IMR-90 (cell line): ENCODE results near the gene RASGRF2. TPM values are rescaled to one million over a fixed set of nuclear protein-coding genes. Genes with fewer than 3 reads are reported as not detected.

Experiments
- ATAC-seq: fragments of 200-7000 bp; cut with Tn5 transposase; 2 replicates; pipeline ENCODE4 v1.9.1; 2020; ENCODE audit warnings: low read depth, mild to moderate bottlenecking, moderate library complexity
- BruUV-seq: library from RNA; stranded (reverse); fragments of 400-500 nt; replicated peaks from 2 replicates; lab custom pipeline; 2021; lab: Mats Ljungman, UMichigan
- CTCF ChIA-PET: fragments of 300-600 bp; formaldehyde crosslinking; extraction: SDS; loops from one replicate; lab custom pipeline; 2021; ENCODE audit warnings: antibody characterized with exemption; lab: Yijun Ruan, JAX
- POLR2A ChIA-PET: fragments of 300-600 bp; sonication (Branson Sonifier 250); formaldehyde crosslinking; loops from one replicate; lab custom pipeline; 2022; ENCODE audit warnings: antibody characterized with exemption; ENCODE audit not compliant: unreplicated experiment; lab: Charles Lee
- DNase-seq: peaks from one replicate; pipeline ENCODE4 v3.0.0; 2013
- H2AFZ ChIP-seq: replicated peaks from 2 replicates; pipeline ENCODE3; 2013; ENCODE audit warnings: low read length, mild to moderate bottlenecking; ENCODE audit not compliant: poor library complexity
- H2AK5ac ChIP-seq: 2 replicates; pipeline ENCODE4 v1.6.1; 2013; ENCODE audit warnings: low read depth, low read length, inconsistent platforms
- H2AK9ac ChIP-seq: replicated peaks from 2 replicates; pipeline ENCODE3; 2013; ENCODE audit warnings: mild to moderate bottlenecking, low read depth, low read length, moderate library complexity; ENCODE audit not compliant: poor library complexity
- H2BK120ac ChIP-seq: 2 replicates; pipeline ENCODE4 v1.6.1; 2013; ENCODE audit warnings: low read depth, low read length, inconsistent platforms
- H2BK15ac ChIP-seq: 3 replicates; pipeline ENCODE4 v1.6.1; 2013; ENCODE audit warnings: low read depth, low read length, inconsistent platforms
- H2BK20ac ChIP-seq: 2 replicates; pipeline ENCODE4 v1.6.1; 2013; ENCODE audit warnings: low read depth, mild to moderate bottlenecking, inconsistent platforms, low read length, moderate library complexity
- H2BK5ac ChIP-seq: 2 replicates; pipeline ENCODE4 v1.6.1; 2013; ENCODE audit warnings: mild to moderate bottlenecking, low read depth, low read length, inconsistent platforms; ENCODE audit not compliant: poor library complexity, severe bottlenecking
- H3K14ac ChIP-seq: replicated peaks from 2 replicates; pipeline ENCODE4 v1.6.1; 2013; ENCODE audit warnings: low read depth, low read length, inconsistent platforms
- H3K18ac ChIP-seq: 2 replicates; pipeline ENCODE4 v1.6.1; 2013; ENCODE audit warnings: low read depth, low read length, control low read depth
- H3K23ac ChIP-seq: 2 replicates; pipeline ENCODE4 v1.6.1; 2013; ENCODE audit warnings: low read depth, low read length, inconsistent platforms
- H3K27ac ChIP-seq: 2 replicates; pipeline ENCODE4 v1.5.1; 2013; ENCODE audit warnings: mild to moderate bottlenecking, control low read depth, low read length; ENCODE audit not compliant: insufficient read depth
- H3K27me3 ChIP-seq: 2 replicates; pipeline ENCODE4 v1.6.1; 2013; ENCODE audit warnings: low read length; ENCODE audit not compliant: control insufficient read depth, insufficient read depth
- H3K36me3 ChIP-seq: 2 replicates; pipeline ENCODE4 v1.6.1; 2013; ENCODE audit warnings: low read length, mixed read lengths; ENCODE audit not compliant: control insufficient read depth, insufficient read depth
- H3K4ac ChIP-seq: 2 replicates; pipeline ENCODE4 v1.6.1; 2013; ENCODE audit warnings: low read depth, low read length, inconsistent platforms
- H3K4me1 ChIP-seq: 2 replicates; pipeline ENCODE4 v1.6.1; 2013; ENCODE audit warnings: low read length, mixed read lengths; ENCODE audit not compliant: control insufficient read depth, insufficient read depth
- H3K4me2 ChIP-seq: 2 replicates; pipeline ENCODE4 v1.6.1; 2013; ENCODE audit warnings: low read depth, mild to moderate bottlenecking, control low read depth, low read length, moderate library complexity
- H3K4me3 ChIP-seq: 2 replicates; pipeline ENCODE4 v1.5.1; 2013; ENCODE audit warnings: low read depth, mild to moderate bottlenecking, control low read depth, low read length, moderate library complexity; ENCODE audit not compliant: insufficient read depth
- H3K56ac ChIP-seq: 2 replicates; pipeline ENCODE4 v1.6.1; 2013; ENCODE audit warnings: low read length, inconsistent platforms; ENCODE audit not compliant: insufficient read depth; ENCODE audit errors: extremely low read depth
- H3K79me1 ChIP-seq, 2 experiments: 2 replicates each; pipeline ENCODE4 v1.6.1; 2013; ENCODE audit warnings: low read length in 2 of 2, inconsistent platforms in 1 of 2, low read depth in 1 of 2
- H3K9ac ChIP-seq: 2 replicates; pipeline ENCODE4 v1.6.1; 2013; ENCODE audit warnings: low read depth, low read length, control low read depth
- H3K9me1 ChIP-seq: 2 replicates; pipeline ENCODE4 v1.6.1; 2013; ENCODE audit warnings: low read length, inconsistent platforms; ENCODE audit not compliant: insufficient read depth
- H3K9me3 ChIP-seq: 2 replicates; pipeline ENCODE4 v1.6.1; 2013; ENCODE audit warnings: low read length; ENCODE audit not compliant: control insufficient read depth, insufficient read depth
- H4K20me1 ChIP-seq: 2 replicates; pipeline ENCODE4 v1.6.1; 2013; ENCODE audit warnings: low read length, inconsistent platforms; ENCODE audit not compliant: insufficient read depth
- H4K5ac ChIP-seq: 2 replicates; pipeline ENCODE4 v1.6.1; 2013; ENCODE audit warnings: mild to moderate bottlenecking, low read depth, low read length, control low read depth
- H4K8ac ChIP-seq, 2 experiments: 2 replicates each; pipeline ENCODE4 v1.6.1; 2013; ENCODE audit warnings: low read depth in 2 of 2, low read length in 2 of 2, control low read depth in 1 of 2, inconsistent platforms in 1 of 2
- H4K91ac ChIP-seq: 2 replicates; pipeline ENCODE4 v1.6.1; 2013; ENCODE audit warnings: low read depth, low read length, inconsistent platforms; ENCODE audit not compliant: insufficient read depth
- BHLHE40 ChIP-seq: fragments of 150-350 bp; IDR thresholded peaks from 2 replicates; pipeline ENCODE4 v1.6.1; 2016; ENCODE audit warnings: mild to moderate bottlenecking, low read depth, low read length
- CEBPB ChIP-seq: IDR thresholded peaks from 2 replicates; pipeline ENCODE4 v1.6.1; 2012; ENCODE audit warnings: low read depth, low read length, improper control_type of control experiment
- CHD1 ChIP-seq: IDR thresholded peaks from 2 replicates; pipeline ENCODE4 v1.6.1; 2012; ENCODE audit warnings: low read depth, low read length, improper control_type of control experiment
- ELK1 ChIP-seq: fragments of 150-350 bp; IDR thresholded peaks from 2 replicates; pipeline ENCODE4 v1.6.1; 2016; ENCODE audit warnings: low read depth, mild to moderate bottlenecking, low read length, moderate library complexity, borderline replicate concordance
- FOS ChIP-seq: fragments of 150-350 bp; IDR thresholded peaks from 2 replicates; pipeline ENCODE4 v1.6.1; 2016; ENCODE audit warnings: low read depth, low read length
- MAFK ChIP-seq: IDR thresholded peaks from 2 replicates; pipeline ENCODE4 v1.6.1; 2012; ENCODE audit warnings: low read depth, low read length, improper control_type of control experiment
- MAZ ChIP-seq: IDR thresholded peaks from 2 replicates; pipeline ENCODE4 v1.6.1; 2012; ENCODE audit warnings: low read depth, mild to moderate bottlenecking, low read length, improper control_type of control experiment, moderate library complexity, borderline replicate concordance
- MXI1 ChIP-seq: IDR thresholded peaks from 2 replicates; pipeline ENCODE4 v1.6.1; 2012; ENCODE audit warnings: low read depth, mild to moderate bottlenecking, low read length, moderate library complexity, borderline replicate concordance
- POLR2A ChIP-seq: IDR thresholded peaks from 2 replicates; pipeline ENCODE4 v1.6.1; 2012; ENCODE audit warnings: mild to moderate bottlenecking, low read depth, low read length
- RCOR1 ChIP-seq: IDR thresholded peaks from 2 replicates; pipeline ENCODE4 v1.6.1; 2012; ENCODE audit warnings: mild to moderate bottlenecking, low read length, improper control_type of control experiment; ENCODE audit not compliant: insufficient replicate concordance
- RFX5 ChIP-seq: IDR thresholded peaks from 2 replicates; pipeline ENCODE4 v1.8.0; 2012; ENCODE audit warnings: low read depth, mild to moderate bottlenecking, low read length, moderate library complexity
- SMC3 ChIP-seq: fragments of 150-350 bp; IDR thresholded peaks from 2 replicates; pipeline ENCODE4 v1.6.1; 2016; ENCODE audit warnings: low read depth, mild to moderate bottlenecking, antibody characterized with exemption, low read length, moderate library complexity
- WGBS, 2 experiments: methylation state at CpG; one replicate each; pipeline versions ENCODE4 v1.1.5 to v1.1.7; 2013; ENCODE audit warnings: missing lambda C conversion rate in 2 of 2; ENCODE audit not compliant: insufficient read length in 1 of 2; ENCODE audit errors: extremely low coverage in 2 of 2; 5-methylcytosine and 5-hydroxymethylcytosine counted together
- dilution Hi-C: fragments of 300-500 bp; cut with HindIII; formaldehyde crosslinking; loops from one replicate; pipeline ENCODE4 v1.14.3; 2018; ENCODE audit warnings: low sequenced_read_pairs; ENCODE audit not compliant: unreplicated experiment
- in situ Hi-C: fragments of 300-500 bp; cut with MboI; formaldehyde crosslinking; loops from 3 replicates; pipeline ENCODE4 v1.14.3; 2019; ENCODE audit warnings: low sequenced_read_pairs, inconsistent platforms, mixed read lengths
- intact Hi-C: fragments of 100-400 bp; cut with micrococcal nuclease; formaldehyde crosslinking; loops from 2 replicates; pipeline ENCODE4 v1.10.0; 2022
- polyA plus RNA-seq, 3 experiments: library from polyadenylated mRNA; depleted of rRNA; stranded (reverse); fragments of >200 nt; gene quantifications; 2 replicates each; pipeline ENCODE4 v1.2.3, GENCODE V29; 2012; ENCODE audit warnings: low replicate concordance in 1 of 3
- total RNA-seq: library from RNA; depleted of rRNA; stranded (reverse); fragments of >200 nt; gene quantifications from 2 replicates; pipeline ENCODE4 v1.2.3, GENCODE V29; 2012
- TF ChIP-seq, protein P1 (sequence below): conservative IDR thresholded peaks from 2 replicates; pipeline ENCODE4 v1.5.1; 2012; ENCODE audit warnings: mild to moderate bottlenecking, low read depth, low read length, improper control_type of control experiment
- TF ChIP-seq, protein P2 (sequence below): fragments of 150-350 bp; IDR thresholded peaks from 2 replicates; pipeline ENCODE4 v1.6.1; 2017; ENCODE audit warnings: mild to moderate bottlenecking, antibody characterized with exemption, low read length, low read depth

RASGRF2 gene
- total and polyA plus RNA-seq, 2 of the 4 experiments (the other 2 are of a cell fraction), result 2.9 to 5.0 TPM

DNA sequence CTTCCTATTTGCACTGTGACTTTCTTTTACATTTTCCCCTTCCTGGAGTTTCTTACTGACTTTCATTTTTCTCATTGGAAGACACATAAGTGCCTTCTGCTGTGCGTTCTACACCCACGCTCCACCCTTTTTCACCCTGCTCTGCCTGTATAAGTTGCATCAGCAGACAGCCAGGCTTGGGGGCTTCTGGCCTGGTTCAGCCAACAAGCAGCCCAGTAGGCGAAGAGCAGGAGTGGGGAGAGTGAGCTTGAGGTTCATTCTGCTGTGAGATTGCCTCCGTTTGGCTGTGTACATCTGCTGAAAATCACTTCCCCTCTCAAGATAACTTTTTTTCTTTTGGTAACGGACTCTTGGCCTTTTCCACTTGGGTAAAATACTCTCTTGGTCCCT is 38.4 kb downstream of the RASGRF2 start:
- H2AK9ac ChIP-seq, result no peak overlapping the region
- peaks cover 4% of the 10 kb centered on the region for H4K20me1 ChIP-seq
- BruUV-seq, result no TSS peak
- H2BK5ac ChIP-seq, result no peak overlapping the region
- ChIA-PET CTCF (no interaction called here), POLR2A (no interaction called here)
- H3K56ac ChIP-seq, result no peak overlapping the region
- intact Hi-C loops (no loop called here), dilution Hi-C loops (no loop called here), in situ Hi-C loops (no loop called here)
- H2AFZ ChIP-seq, result no peak overlapping the region
- peak overlapping the region in 1 of 2 experiments; percentile 43; a peak in 2 of 4 replicates for H4K8ac ChIP-seq
- H4K5ac ChIP-seq, result no peak overlapping the region
- H3K36me3 ChIP-seq, result no peaks in the 10 kb centered on the region
- DNase-seq (no peak), ATAC-seq (no peak)
- peaks cover 13 to 58% of the 10 kb centered on the region in 2 experiments; a peak in 3 of 4 replicates for H3K79me1 ChIP-seq
- no peak overlapping the region for H2BK15ac ChIP-seq
- H2BK120ac ChIP-seq, result no peak overlapping the region
- H3K27me3 ChIP-seq, result no peaks in the 10 kb centered on the region
- H3K9me3 ChIP-seq, result no peaks in the 10 kb centered on the region
- H3K4ac ChIP-seq, result peak overlapping the region; percentile 62
- no peak overlapping the region for H3K27ac ChIP-seq
- H3K4me3 ChIP-seq, result no peak overlapping the region
- 0 out of 2 replicates have a peak overlapping the region, but pooled peaks have one; percentile 8 for H3K23ac ChIP-seq
- WGBS, 2 experiments, result 60% methylated on average over 1 of the region's 5 CpGs; no CpG with 5 or more reads in 1 of the 2 experiments
- H4K91ac ChIP-seq, result no peak overlapping the region
- peaks cover 9% of the 10 kb centered on the region for H3K9me1 ChIP-seq
- no peaks in the 10 kb centered on the region for H3K4me1 ChIP-seq
- H3K9ac ChIP-seq, result no peak overlapping the region
- no peak overlapping the region for H3K4me2 ChIP-seq
- H3K18ac ChIP-seq, result no peak overlapping the region
- TF ChIP-seq MAFK (no peak), CEBPB (no peak), CHD1 (no peak), FOS (no peak), MAZ (no peak), SMC3 (no peak), BHLHE40 (no peak), RFX5 (no peak), MXI1 (no peak), POLR2A (no peak), RCOR1 (no peak), ELK1 (no peak)
- TF ChIP-seq, protein P1, sequence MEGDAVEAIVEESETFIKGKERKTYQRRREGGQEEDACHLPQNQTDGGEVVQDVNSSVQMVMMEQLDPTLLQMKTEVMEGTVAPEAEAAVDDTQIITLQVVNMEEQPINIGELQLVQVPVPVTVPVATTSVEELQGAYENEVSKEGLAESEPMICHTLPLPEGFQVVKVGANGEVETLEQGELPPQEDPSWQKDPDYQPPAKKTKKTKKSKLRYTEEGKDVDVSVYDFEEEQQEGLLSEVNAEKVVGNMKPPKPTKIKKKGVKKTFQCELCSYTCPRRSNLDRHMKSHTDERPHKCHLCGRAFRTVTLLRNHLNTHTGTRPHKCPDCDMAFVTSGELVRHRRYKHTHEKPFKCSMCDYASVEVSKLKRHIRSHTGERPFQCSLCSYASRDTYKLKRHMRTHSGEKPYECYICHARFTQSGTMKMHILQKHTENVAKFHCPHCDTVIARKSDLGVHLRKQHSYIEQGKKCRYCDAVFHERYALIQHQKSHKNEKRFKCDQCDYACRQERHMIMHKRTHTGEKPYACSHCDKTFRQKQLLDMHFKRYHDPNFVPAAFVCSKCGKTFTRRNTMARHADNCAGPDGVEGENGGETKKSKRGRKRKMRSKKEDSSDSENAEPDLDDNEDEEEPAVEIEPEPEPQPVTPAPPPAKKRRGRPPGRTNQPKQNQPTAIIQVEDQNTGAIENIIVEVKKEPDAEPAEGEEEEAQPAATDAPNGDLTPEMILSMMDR, result no peak
- TF ChIP-seq, protein P2, sequence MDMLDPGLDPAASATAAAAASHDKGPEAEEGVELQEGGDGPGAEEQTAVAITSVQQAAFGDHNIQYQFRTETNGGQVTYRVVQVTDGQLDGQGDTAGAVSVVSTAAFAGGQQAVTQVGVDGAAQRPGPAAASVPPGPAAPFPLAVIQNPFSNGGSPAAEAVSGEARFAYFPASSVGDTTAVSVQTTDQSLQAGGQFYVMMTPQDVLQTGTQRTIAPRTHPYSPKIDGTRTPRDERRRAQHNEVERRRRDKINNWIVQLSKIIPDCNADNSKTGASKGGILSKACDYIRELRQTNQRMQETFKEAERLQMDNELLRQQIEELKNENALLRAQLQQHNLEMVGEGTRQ, result no peak
- H2BK20ac ChIP-seq, result no peak overlapping the region
- H2AK5ac ChIP-seq, result no peak overlapping the region
- H3K14ac ChIP-seq, result peak overlapping the region; percentile 61; the same call in 1 of the 2 replicates
